HG03442 (cell line): Measurements from ENCODE around the gene SPSB1.

Experiments used
- ATAC-seq: cut with Tn5 transposase; IDR thresholded peaks from one replicate; pipeline ENCODE4 v1.9.1; 2021; ENCODE audit warnings: mild to moderate bottlenecking, moderate library complexity; ENCODE audit not compliant: unreplicated experiment

The SPSB1 gene

DNA sequence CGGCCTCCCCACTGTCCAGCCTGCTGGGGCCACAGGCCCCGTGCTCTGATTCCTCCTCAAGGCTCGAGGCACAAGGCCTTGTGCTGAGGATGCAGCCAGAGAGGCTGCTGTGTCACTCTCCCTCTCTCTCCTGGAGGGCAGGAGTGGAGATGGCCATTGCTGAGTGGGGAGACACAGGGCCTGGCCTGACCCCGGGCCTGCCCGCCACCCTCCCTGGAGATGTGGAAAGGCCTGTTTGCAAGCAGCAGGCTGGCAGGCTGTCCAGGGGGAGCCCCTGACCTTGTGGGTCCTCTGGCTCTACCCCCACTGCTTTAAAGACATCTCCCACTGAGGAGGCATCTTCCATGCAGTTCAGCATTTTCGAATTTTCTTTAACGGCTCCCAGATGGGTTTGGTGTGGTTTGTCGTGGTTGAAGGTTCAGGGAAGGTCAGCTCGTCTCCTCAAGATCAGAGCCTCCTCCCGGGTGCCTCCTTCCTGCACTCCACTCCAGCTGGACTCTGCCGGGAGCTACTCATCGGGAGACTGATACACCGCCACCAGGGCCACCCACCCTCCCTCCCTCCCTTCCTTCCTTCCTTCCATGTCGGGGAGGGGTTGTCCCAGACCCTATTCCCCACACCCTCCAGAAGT lies 69.1 kb downstream of the SPSB1 start:
- ATAC-seq = no peak

DNA sequence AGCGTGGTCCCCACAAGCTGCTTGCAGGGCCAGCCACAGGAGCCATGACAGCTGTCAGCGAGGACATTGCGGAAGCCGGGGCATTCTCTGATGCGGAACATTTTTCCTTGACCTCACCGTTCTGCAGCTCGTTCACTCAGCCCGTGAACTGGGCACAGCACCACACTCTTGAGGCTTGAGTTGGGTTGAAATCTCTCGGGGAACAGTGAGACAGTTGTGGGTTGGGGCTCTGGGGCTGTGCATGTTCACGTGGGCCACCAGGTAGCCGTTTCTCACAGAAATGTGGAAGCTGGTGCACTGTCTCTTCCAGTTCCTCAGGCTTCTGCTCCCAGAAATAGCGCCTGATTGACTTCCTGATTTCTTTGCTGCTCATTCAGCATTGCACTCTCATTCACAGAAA lies 69.8 kb downstream of the SPSB1 start:
- ATAC-seq = no peak

DNA sequence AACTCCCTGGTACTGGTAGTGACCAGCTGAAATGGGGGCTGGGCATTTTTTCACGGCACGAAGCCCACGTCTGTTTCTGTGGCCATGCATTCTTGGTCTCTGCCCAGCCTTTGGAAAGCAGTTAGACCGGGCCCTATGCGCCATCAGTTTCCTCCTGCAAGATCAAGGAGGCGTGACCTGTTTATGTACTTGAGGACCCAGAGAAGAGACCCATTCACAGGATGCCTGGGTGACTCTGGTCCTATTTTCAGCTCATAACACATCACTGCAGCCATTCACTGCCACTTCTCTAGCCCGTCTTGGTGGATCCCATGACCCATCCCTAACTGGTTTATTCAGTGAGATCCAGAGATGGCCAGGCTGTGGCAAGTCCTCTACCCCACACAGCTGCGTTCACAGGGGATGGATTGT lies 70.4 kb downstream of the SPSB1 start:
- ATAC-seq = no peak

DNA sequence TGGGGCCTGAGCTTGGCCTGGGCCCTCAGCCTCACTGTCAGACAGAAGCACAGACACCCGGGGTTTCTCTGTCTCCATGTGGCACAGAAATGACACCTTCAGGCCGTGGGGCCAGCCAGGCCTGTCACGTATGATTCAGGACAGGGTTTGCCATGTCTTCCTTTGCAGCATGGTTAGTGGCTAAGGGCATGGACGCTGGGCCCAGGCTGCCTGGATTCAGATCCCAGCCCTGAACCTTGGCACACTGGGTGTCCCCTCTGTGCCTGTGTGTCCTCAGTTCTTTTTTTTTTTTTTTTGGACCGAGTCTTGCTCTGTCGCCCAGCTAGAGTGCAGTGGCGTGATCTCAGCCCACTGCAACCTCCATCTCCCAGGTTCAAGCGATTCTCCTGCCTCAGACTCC lies 73.6 kb downstream of the SPSB1 start:
- no peak for ATAC-seq

DNA sequence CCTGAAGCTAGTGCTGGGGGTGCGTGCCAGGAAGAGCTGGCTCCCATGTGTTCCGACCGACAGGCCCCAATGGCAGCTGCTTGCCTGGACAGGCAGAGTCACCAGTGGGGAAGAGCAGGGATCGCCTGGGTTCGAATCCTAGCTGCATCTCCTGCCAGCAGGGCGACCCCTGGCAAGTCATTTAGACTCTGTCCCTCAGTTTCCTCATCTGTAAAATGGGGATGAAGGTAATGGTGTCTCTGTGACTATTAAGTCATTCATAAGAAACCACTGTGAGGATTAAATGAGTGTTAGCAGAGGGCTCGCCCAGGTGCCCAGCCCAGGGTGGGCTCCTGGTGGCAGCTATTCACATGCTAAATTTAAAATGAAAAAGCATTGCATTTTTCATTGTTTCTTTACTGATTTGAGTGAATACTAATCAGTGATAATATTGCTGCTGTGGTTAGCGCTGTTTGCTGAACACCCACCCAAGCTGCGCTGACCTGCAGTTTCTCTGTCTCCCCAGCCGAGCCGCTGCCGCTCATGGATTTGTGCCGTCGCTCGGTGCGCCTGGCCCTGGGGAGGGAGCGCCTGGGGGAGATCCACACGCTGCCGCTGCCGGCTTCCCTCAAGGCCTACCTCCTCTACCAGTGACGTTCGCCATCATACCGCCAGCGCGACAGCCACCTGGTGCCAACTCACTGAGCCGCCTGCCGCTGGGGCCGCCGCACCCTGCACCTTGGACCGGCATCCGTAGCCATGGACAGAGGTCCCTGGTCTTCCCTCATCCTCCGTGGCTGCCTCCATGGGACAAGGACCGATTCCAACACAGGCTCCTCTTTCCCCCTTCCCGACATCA lies 74.5 kb downstream of the SPSB1 start:
- no peak for ATAC-seq

GRCh38 chr1:9367806-9368205 lies 75.1 kb downstream of the SPSB1 start:
- ATAC-seq = no peak

GRCh38 chr1:9368356-9368755 lies 75.7 kb downstream of the SPSB1 start:
- ATAC-seq = no peak

DNA sequence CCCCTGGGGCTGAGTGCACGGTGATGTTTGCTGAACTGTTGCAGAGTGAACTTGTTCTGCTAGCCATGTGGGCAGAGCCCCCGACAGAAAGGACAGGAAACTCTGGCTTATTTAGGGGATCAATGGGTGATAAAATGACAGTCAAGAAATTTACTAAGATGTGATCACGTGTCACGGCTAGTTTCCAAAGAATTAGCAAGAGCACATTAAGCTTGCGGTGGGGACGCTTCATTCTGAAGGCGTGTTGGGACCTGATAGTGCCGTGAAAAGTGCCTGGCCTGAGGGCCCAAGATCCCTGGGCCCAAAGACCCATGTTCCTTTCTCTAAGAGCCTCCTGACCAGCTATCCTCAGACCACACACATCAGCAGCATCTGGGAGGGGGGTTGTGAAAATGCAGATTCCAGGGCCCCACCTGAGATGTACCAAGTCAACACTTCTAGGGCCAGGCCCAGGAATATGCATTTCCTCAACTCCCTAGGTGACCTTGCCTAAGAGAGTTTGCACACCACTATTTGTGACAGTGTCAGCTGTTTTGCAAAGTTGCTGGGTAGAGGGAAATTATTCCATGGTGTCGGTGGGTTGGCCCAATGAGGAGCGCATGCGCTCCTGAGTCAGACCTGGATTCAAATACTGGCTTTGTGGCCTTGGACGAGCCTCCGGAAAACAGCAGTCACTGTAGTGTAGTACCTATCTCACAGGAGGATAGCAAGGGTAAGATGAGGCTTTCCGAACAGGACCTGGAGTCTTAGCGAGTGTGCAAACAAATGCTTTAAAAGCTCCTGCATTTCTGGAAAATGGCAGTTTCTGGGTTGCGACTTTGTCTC lies 77.5 kb downstream of the SPSB1 start:
- ATAC-seq = no peak

GRCh38 chr1:9371391-9371935 lies 78.8 kb downstream of the SPSB1 start:
- ATAC-seq = no peak

- ATAC-seq = no peak
These were observed 79.3 kb downstream of the SPSB1 start for GRCh38 chr1:9371951-9372350.

GRCh38 chr1:9373619-9374018 lies 80.9 kb downstream of the SPSB1 start:
- ATAC-seq = no peak

DNA sequence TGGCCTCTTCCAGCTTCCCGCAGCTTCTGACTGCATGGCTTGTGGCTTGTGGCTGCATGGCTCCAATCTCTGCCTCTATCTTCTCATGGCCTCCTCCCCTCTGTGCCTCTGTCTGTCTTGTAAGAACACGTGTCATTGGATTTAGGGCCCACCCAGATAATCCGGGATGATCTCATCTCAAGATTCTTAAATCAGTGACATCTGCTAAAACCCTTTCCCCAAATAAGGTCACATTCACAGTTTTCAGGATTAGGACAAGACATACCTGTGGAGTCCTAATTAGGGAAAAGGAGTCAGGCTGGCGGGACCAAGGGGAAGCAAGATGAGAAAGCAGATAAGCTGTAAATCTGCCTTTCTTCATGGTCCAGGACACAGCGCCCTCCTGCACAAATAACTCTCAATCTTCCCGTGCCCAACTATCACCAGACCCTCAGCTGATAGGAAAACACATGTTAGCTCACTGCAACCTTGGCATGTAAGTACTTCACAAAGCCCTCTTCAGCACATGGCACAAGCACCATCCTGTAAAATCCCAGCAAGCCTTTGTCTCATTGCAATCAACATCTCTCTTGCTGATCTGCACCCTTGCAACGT lies 82.2 kb downstream of the SPSB1 start:
- ATAC-seq = no peak

DNA sequence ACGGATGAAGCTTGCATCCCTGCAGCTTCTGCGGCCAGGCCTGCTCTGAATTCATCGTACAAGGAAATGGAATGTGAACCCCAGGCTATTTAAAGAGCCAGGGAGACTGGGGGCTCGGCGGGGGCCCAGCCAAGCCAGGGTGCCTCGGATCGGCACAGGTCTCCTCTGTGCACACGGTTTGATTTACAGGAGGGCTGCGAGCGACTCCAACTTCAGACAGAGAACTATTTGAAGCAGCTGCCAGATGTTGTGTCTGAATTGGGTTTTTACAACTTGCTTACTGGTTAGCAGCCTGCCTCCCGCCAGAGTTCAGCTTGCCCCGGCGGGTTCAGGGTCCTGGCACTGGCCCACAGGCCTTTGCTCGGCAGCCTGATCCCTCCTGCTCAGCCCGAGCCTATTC lies 83.2 kb downstream of the SPSB1 start:
- no peak for ATAC-seq

DNA sequence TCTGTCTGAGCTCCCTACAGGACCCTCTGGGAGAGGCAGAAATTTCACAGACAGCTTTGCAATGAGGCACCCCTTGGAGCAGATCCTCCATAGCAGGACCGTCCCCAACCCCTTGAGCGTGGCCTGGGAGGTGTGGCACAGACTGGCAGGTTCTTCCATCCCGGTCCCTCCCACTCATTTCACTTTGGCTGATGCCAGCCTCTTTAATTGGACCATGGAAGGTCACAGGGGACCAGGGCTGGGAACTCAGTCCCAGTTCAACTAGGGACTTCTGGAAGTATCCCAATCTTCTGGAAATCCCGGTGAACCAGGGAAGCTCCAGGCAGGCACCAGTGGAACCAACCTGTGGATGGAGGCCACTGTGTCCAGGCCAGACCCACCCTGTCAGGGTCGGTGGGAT lies 83.7 kb downstream of the SPSB1 start:
- ATAC-seq = no peak

DNA sequence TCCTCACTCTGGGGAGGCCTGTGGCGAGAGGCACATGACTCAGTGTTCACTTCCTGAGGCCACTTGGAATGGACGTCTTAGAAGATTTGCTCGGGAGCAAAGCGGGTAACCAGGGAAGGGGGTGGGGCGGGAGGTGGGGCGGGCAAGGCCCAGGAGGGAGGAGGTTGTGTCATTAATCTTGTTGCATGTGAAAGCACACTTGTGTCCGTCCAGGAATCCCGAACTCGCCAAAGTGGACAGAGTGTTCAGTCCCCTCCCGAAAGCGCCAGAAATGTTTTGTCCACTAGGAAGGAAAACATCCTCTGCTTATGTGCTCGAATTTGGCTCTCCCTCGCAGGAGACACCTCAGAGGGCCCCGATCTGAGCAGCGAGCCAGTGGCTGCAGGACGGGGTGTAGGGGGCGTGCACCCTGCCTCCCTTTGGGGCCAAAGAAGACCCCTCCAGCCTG lies 84.2 kb downstream of the SPSB1 start:
- no peak for ATAC-seq

- ATAC-seq = no peak
These were observed 86.1 kb downstream of the SPSB1 start for GRCh38 chr1:9378801-9379200.

- ATAC-seq = no peak
These were observed 88.0 kb downstream of the SPSB1 start for GRCh38 chr1:9380711-9381110.

DNA sequence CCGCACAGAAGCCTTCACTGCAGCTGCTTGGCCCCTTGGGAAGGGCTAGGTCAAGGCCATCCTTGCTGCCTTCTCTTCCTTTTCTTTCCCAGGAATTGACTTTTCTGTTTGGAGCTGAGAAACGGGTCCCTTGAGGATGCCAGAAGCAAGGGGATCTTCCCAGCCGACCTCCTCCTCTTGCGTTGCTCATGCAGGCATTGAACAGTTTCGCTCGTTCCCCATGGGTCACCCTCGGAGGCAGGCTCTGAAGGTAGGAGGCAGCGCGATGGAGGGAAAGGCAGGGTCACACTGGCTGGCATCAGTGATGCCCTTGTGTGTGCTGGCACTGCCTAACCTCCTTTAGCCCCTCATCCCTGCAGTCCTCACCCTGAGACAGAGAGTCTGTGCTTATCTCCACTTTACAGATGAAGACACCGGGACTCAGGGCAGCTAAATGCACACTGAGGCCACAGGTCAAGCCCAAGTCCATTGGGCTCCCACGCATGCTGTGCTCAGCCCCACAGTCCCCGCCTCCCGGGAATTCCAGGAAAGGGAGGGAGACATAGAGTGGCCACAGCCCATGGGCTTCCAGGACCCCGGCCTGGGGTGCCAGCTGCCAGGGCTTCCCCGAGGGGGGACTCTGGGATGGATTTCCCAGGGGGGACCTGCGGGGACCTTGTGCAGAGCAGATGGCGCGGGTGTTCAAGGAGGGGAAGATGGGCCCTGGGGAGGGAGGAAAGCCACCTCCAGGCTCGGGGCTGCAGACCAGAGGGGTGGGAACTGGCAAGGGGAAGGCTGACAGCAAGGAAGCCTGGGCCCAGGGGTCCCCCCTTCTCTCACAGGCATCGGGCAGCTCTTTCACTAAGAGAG lies 90.2 kb downstream of the SPSB1 start:
- ATAC-seq = no peak

- no peak for ATAC-seq
These were observed 91.4 kb downstream of the SPSB1 start for GRCh38 chr1:9384128-9384527.

DNA sequence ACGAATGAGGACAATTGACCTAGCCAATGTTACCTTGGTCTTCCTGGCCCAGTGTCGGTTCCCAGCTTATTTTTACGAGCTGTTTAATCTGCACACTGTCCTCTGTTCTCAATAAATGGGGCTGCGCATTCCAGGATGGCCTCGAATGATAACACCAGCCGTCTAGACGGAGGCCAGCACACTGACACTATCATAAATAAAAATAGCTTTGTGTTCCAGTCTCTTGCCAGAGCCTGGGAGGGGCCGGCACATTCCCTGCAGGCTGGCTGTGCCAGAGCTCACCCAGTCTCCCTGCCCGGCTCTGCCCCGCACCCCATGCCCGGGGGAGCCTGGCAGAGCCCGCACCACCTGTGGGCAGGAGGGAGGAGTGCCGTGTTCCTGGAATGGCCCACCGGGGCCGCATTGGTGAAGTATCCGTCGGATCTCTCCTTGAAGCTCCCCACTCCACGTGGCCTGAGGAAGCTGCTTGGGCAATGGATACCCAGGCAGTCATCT lies 92.1 kb downstream of the SPSB1 start:
- no peak for ATAC-seq
